Upper lobe of left lung (tissue), 6 donors: ENCODE results near the gene ADRA2A. TPM values are rescaled to one million over a fixed set of nuclear protein-coding genes. Genes with fewer than 3 reads are reported as not detected.
A peak's percentile ranks its signal among the peaks of the same experiment; 100 is the strongest.

ENCODE experiments used
- ATAC-seq, 2 donors: fragments of 200-7000 bp; cut with Tn5 transposase; one replicate each; pipeline ENCODE4 v1.9.1; 2022; ENCODE audit warnings: mild to moderate bottlenecking in 2 of 2, moderate library complexity in 2 of 2; ENCODE audit not compliant: low FRiP score in 2 of 2
- DNase-seq, 2 donors: peaks; one replicate each; pipeline ENCODE4 v3.0.0-alpha.2; 2019 to 2020
- H3K27ac ChIP-seq, 4 donors: fragments of 200-600 bp; sonication (generic); one replicate each; pipeline ENCODE4 v1.5.1; 2016 to 2019
- H3K27me3 ChIP-seq, 4 donors: fragments of 200-600 bp; sonication (generic); one replicate each; pipeline ENCODE4 v1.5.1; 2017 to 2019
- H3K36me3 ChIP-seq, 4 donors: fragments of 200-600 bp; sonication (generic); one replicate each; pipeline ENCODE4 v1.5.1; 2016 to 2019
- H3K4me1 ChIP-seq, 4 donors: fragments of 200-600 bp; sonication (generic); one replicate each; pipeline ENCODE4 v1.5.1; 2018 to 2019
- H3K4me3 ChIP-seq, 4 donors: fragments of 200-600 bp; sonication (generic); one replicate each; pipeline ENCODE4 v1.5.1; 2017 to 2019; ENCODE audit warnings: mild to moderate bottlenecking in 2 of 4, moderate library complexity in 1 of 4
- H3K9me3 ChIP-seq, 4 donors: fragments of 200-600 bp; sonication (generic); one replicate each; pipeline ENCODE4 v1.5.1; 2018 to 2019
- EP300 ChIP-seq, 4 donors: sonication (generic); formaldehyde crosslinking; IDR thresholded peaks; one replicate each; pipeline ENCODE4 v1.5.1; 2017; ENCODE audit warnings: antibody characterized with exemption in 4 of 4, control low read depth in 2 of 4
- POLR2A ChIP-seq, 4 donors: fragments of 450-650 bp; IDR thresholded peaks; one replicate each; pipeline ENCODE4 v1.5.1; 2016 to 2017; ENCODE audit warnings: antibody characterized with exemption in 4 of 4, mild to moderate bottlenecking in 2 of 4
- POLR2AphosphoS5 ChIP-seq, 2 donors: sonication (generic); formaldehyde crosslinking; IDR thresholded peaks; one replicate each; pipeline ENCODE4 v1.5.1; 2017; ENCODE audit warnings: antibody characterized with exemption in 2 of 2
- WGBS, 2 donors: methylation state at CpG; one replicate each; pipeline ENCODE4 v1.1.5; 2017 to 2018; 5-methylcytosine and 5-hydroxymethylcytosine counted together
- total RNA-seq, 6 donors: library from RNA; depleted of rRNA in 4 of 6; stranded (reverse); fragments of >200 nt in 4 of 6; gene quantifications; one replicate each; pipeline versions ENCODE4 v1.1.0 to v1.2.1, GENCODE V29; 2016 to 2021
- TF ChIP-seq, protein P1 (sequence below), 6 experiments: fragments of 450-650 bp in 4 of 6; fragments of 200-600 bp in 2 of 6; sonication (generic) in 2 of 6; IDR thresholded peaks; one replicate each; pipeline ENCODE4 v1.5.1; 2016 to 2019; ENCODE audit warnings: antibody characterized with exemption in 6 of 6
- donor health status: DM: no; HTN: no; CAD: no; lungs with moderate emphysema.
- donor health status: DM: no; HTN: yes; CAD: no; lungs with severe emphysema.

Gene ADRA2A
- total RNA-seq, 6 donors from 2014 or later = 1.5 to 5.6 (median 2.5) TPM

GRCh38 chr10:111116762-111117445 lies 40.1 kb downstream of the ADRA2A start:
- H3K9me3 ChIP-seq = no peaks in the 10 kb centered on the region
- H3K4me1 ChIP-seq = no peaks in the 10 kb centered on the region
- 79 to 81% methylated on average over 7 to 16 of the region's 16 CpGs for WGBS, 2 donors
- DNase-seq (peak in 1 of 2 donors; percentile 36), ATAC-seq (peak in 1 of 2 donors; percentile 10)
- H3K27me3 ChIP-seq = no peaks in the 10 kb centered on the region
- no peak overlapping the region for H3K4me3 ChIP-seq
- no peak overlapping the region for H3K27ac ChIP-seq
- TF ChIP-seq POLR2AphosphoS5 (IDR thresholded peaks at IDR 0.05) = no peak
- TF ChIP-seq, protein P1, sequence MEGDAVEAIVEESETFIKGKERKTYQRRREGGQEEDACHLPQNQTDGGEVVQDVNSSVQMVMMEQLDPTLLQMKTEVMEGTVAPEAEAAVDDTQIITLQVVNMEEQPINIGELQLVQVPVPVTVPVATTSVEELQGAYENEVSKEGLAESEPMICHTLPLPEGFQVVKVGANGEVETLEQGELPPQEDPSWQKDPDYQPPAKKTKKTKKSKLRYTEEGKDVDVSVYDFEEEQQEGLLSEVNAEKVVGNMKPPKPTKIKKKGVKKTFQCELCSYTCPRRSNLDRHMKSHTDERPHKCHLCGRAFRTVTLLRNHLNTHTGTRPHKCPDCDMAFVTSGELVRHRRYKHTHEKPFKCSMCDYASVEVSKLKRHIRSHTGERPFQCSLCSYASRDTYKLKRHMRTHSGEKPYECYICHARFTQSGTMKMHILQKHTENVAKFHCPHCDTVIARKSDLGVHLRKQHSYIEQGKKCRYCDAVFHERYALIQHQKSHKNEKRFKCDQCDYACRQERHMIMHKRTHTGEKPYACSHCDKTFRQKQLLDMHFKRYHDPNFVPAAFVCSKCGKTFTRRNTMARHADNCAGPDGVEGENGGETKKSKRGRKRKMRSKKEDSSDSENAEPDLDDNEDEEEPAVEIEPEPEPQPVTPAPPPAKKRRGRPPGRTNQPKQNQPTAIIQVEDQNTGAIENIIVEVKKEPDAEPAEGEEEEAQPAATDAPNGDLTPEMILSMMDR (IDR thresholded peaks at IDR 0.05) = no peak
- no peak for TF ChIP-seq POLR2A (IDR thresholded peaks at IDR 0.05)
- TF ChIP-seq EP300 (IDR thresholded peaks at IDR 0.05) = no peak
- H3K36me3 ChIP-seq = no peaks in the 10 kb centered on the region

DNA sequence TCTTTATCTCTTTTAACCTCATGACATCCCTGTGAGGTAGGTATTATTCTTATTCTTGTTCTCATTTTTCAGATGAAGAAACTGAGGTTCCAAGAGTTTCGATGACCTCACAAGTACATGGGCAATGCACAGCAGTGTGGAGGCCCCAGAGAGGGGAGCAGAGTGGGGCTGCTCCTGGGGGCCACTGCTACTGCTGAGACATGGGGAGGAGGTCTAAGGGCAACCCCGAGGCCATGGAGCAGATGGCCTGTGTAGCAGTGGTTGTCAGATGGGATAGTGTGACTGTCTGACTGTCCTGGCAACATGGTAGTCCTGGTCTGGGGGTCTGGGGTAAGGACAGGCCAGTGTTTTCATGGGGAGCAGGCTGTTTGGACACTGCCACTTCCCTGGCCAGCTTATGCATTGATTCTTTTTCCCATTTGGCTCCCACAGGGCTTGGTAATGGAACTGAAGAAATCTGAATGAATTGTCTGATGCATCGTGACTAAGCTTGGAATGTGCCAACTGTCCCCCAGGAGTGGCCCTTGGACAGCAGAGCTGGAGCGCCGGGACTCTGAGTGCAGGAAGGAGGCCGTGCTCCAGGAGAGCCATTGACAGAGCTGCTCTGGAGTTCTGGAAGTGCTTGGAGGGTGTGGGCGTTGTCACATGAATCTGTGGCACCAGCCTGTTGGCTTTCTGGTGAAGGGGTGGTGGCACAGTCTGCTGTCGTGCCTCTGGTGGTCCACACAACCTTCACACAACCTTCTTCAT lies 40.9 kb downstream of the ADRA2A start:
- TF ChIP-seq, protein P1 (IDR thresholded peaks at IDR 0.05) = no peak
- TF ChIP-seq POLR2AphosphoS5 (IDR thresholded peaks at IDR 0.05) (no peak), POLR2A (IDR thresholded peaks at IDR 0.05) (no peak), EP300 (IDR thresholded peaks at IDR 0.05) (no peak)
- Histone ChIP-seq H3K27ac (no peak overlapping the region), H3K4me3 (no peak overlapping the region), H3K36me3 (no peaks in the 10 kb centered on the region), H3K4me1 (no peaks in the 10 kb centered on the region), H3K9me3 (no peaks in the 10 kb centered on the region), H3K27me3 (no peaks in the 10 kb centered on the region)
- peak in 1 of 2 donors; percentile 27 for DNase-seq
- no peak for ATAC-seq
- WGBS, 2 donors = 80 to 81% methylated on average over 7 to 8 of the region's 8 CpGs

- Histone ChIP-seq H3K36me3 (no peaks in the 10 kb centered on the region), H3K9me3 (no peaks in the 10 kb centered on the region), H3K27ac (no peak overlapping the region), H3K4me1 (no peaks in the 10 kb centered on the region), H3K4me3 (no peak overlapping the region), H3K27me3 (no peaks in the 10 kb centered on the region)
- DNase-seq (no peak), ATAC-seq (no peak)
- WGBS, 2 donors = 84 to 94% methylated on average over 2 to 3 of the region's 3 CpGs
- no peak for TF ChIP-seq POLR2A (IDR thresholded peaks at IDR 0.05)
- TF ChIP-seq, protein P1 (IDR thresholded peaks at IDR 0.05) = no peak
- TF ChIP-seq POLR2AphosphoS5 (IDR thresholded peaks at IDR 0.05) = no peak
- TF ChIP-seq EP300 (IDR thresholded peaks at IDR 0.05) = no peak
Measured at GRCh38 chr10:111118758-111119157, 41.9 kb downstream of the ADRA2A start.

DNA sequence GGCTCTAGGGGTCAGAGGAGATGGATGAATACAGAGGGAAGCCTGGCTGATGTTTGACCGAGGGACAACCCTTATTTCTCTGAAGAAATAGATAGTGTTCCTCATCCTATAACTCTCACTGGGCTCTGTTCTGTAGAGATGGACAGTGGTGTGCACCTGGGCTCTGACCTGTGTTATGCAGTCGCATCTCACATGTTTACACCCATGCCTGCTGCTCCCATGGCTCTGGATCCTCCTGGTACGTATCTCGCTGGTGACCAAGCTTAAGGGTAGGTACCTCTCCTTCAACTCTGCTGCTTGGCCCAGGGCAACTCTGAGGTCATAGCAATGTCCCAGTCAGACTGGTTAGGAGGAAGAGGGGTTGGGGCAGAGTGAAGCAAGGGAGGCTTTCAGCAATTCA lies 42.8 kb downstream of the ADRA2A start:
- no peaks in the 10 kb centered on the region for H3K4me1 ChIP-seq
- TF ChIP-seq EP300 (IDR thresholded peaks at IDR 0.05) (no peak), POLR2A (IDR thresholded peaks at IDR 0.05) (no peak), POLR2AphosphoS5 (IDR thresholded peaks at IDR 0.05) (no peak)
- TF ChIP-seq, protein P1 (IDR thresholded peaks at IDR 0.05) = no peak
- ATAC-seq = no peak
- H3K27me3 ChIP-seq = no peaks in the 10 kb centered on the region
- no peaks in the 10 kb centered on the region for H3K36me3 ChIP-seq
- no peak overlapping the region for H3K4me3 ChIP-seq
- DNase-seq = no peak
- H3K9me3 ChIP-seq = no peaks in the 10 kb centered on the region
- WGBS, 2 donors = 83 to 89% methylated on average over 4 of the region's 4 CpGs
- no peak overlapping the region for H3K27ac ChIP-seq
